ENCODE measurements around the gene ZNF606.
"Not testable (repeated sequence)": the region's sequence is repeated elsewhere in the genome, so short reads cannot be mapped to it uniquely, and the experiment has no call there.

Gene ZNF606

DNA sequence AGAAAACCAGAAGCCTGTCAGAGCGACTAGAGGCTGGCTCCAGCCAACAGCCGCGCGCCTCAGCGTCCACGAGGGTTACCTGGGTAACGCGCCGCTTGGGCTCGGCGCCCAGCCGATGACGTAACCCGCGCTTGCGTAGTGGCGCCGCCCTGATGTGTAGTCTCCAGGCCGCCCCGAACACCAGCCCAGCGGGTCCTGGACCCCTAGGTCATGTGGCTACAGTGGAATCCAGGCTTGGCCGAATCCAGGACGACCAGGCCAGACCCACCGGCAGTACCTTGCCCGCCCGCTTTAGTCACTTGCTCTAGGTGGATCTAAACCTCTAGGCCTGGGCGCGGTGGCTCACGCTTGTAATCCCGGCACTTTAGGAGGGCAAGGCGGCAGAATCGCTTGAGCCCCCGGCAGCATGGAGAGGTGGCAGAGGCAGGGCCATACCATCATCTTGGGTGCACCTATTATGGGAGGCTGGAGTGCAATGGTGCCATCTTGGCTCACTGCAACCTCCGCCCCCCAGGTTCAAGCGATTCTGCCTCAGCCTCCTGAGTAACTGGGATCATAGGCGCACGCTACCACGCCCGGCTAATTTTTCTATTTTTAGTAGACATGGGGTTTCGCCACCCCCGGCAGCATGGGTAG lies 7.2 kb upstream of the ZNF606 start:
- peak; percentile 87 for DNase-seq

GRCh38 chr19:58009301-58009665 lies 6.7 kb upstream of the ZNF606 start:
- DNase-seq, result no peak

DNA sequence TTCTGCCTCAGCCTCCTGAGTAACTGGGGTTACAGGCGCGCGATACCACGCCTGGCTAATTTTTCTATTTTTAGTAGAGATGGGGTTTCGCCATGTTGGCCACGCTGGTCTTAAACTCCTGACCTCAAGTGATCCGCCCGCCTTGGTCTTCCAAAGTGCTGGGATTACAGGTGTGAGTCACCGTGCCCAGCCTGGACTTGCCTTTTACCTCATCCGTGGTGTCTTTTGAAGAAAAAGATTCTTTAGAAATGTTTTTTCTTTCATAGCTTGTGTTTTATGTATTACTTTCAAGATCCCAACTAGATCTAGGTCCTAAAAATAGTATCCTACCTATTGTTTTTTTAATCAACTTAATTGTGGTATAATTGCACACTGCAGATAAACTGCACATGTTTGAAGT lies 6.3 kb upstream of the ZNF606 start:
- DNase-seq, result not testable (repeated sequence)

- DNase-seq, result no peak
These were observed 4.7 kb upstream of the ZNF606 start for GRCh38 chr19:58007285-58007684.

GRCh38 chr19:58003174-58003828 lies 681 bp upstream of the ZNF606 start:
- no peak for DNase-seq

GRCh38 chr19:58001895-58002369 lies 688 bp downstream of the ZNF606 start:
- no peak for DNase-seq

- DNase-seq, result no peak
These were observed 1.9 kb downstream of the ZNF606 start for GRCh38 chr19:58000677-58001076.

- no peak for DNase-seq
These were observed 9.8 kb downstream of the ZNF606 start for GRCh38 chr19:57992841-57993240.

GRCh38 chr19:57978586-57979289 lies 23.9 kb downstream of the ZNF606 start:
- no peak for DNase-seq

GRCh38 chr19:57974434-57974833 lies 28.2 kb downstream of the ZNF606 start, which contains the start of gene C19orf18:
Gene C19orf18 (minus strand): TSS chr19:57974534. CDS start chr19:57974432, 102 bp downstream.
- DNase-seq, result no peak

DNA sequence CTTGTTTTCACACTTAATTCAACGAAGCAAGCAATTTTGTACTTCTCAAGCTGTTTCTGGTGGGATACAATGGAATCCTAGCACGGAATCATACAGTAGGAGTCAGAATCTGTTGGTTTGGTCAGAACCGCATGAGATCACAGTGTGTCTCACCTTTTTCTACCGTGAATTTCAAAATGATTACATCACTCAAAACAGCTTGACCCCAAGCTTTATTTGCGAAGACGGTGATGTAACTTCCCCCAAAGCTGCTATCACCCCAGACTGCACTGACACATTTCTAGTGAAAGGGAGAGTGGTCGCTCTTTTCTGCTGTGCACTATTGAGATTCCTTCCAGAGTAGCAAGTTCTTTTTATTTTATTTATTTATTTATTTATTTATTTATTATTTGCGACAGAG lies 37.9 kb downstream of the ZNF606 start:
- no peak for DNase-seq

- DNase-seq, result no peak
These were observed 40.8 kb downstream of the ZNF606 start for GRCh38 chr19:57961785-57962184.

GRCh38 chr19:57954996-57955395 lies 47.6 kb downstream of the ZNF606 start:
- no peak for DNase-seq

GRCh38 chr19:57949702-57950101 lies 52.9 kb downstream of the ZNF606 start:
- DNase-seq, result no peak

DNA sequence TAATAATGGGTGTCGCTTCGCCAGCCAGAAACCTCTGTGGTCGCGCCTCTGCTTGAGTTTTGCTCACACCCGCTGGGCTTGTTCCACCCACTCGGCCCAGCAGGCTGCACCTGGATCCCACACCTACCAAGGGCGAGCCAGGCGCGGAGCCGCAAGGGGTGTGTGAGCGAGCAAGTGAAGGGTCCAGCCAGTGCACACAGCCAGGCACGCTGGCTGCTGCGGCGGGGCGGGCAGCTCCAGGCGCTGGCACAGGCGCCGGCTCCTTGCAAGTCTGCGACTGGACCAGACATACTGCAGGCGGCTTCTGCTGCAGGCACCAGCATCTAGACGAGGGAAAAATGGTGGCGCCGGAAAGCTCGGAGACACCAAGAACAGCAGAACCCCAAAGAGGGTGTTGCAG lies 53.3 kb downstream of the ZNF606 start:
- DNase-seq, result no peak

DNA sequence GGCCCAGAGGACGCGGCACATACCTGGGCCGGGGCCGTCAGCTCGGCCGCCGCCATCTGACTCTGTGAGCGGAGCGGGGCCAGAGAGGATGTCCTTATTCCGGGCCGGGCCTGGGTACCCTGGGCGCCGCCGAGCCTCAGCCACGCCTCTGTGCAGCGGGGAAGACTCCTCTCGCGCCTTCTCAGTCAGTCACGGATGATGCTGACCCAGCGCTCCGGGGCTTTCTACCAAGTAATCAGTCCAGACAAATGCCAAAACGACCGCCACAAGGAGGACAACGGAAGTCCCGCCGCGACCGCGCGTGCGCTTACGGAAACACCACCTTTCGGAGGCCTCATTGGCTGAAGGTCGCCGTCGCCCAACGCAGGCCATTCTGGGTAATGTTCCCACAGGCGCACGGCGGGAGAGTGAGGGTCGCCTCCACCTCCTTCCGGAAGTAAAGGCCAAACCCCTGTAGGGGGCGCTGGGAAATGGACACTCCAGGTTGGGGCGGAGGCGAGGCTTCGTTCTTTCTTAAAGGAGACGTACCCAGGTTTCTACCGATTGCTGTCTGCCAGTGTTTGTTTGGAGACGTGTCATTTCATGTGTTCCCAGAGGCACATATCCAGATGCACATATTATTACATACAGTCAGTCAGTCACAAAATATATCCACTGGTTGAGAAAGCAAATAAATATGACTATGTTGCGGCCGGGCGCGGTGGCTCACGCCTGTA lies 55.0 kb downstream of the ZNF606 start, which contains the start of gene ZNF256:
TSS of gene ZNF256 (minus strand) at position 288 of the 716 bp plus-strand sequence. CDS start at position 56, 232 bp downstream.
- peak; percentile 74 for DNase-seq

- no peak for DNase-seq
These were observed 55.6 kb downstream of the ZNF606 start for GRCh38 chr19:57947088-57947418.

DNA sequence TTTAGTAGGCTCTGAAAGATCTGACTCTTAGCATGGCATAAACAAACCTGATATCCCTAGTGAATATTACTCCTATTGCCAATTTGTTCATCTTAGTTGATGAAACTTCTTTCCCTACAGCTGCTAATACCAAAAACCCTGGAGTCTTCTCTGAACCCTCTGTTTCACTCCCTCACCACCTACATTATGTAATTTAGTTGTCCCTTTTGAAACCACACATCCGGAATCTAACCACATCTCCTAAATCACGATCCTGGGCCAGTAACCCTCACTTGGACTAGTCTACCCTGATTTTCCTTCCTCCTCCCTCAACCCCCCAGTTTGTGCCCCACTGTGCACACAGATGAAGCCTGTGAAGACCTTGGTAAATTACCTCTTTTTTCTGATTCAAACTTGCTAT lies 56.3 kb downstream of the ZNF606 start:
- DNase-seq, result no peak

DNA sequence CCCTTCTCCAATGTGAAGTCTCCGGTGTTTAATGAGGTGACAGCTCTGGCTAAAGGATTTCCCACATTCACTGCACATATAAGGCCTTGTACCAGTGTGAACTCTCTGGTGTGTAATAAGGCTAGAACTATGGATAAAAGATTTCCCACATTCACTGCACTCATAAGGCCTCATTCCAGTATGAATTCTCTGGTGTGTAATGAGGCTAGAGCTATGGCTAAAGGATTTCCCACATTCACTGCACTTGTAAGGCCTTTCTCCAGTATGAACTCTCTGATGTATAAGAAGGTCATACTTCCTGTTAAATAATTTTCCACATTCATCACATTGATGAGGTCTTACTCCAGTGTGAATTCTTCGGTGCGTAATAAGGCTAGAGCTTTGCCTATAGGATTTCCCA lies 61.0 kb downstream of the ZNF606 start:
- no peak for DNase-seq

DNA sequence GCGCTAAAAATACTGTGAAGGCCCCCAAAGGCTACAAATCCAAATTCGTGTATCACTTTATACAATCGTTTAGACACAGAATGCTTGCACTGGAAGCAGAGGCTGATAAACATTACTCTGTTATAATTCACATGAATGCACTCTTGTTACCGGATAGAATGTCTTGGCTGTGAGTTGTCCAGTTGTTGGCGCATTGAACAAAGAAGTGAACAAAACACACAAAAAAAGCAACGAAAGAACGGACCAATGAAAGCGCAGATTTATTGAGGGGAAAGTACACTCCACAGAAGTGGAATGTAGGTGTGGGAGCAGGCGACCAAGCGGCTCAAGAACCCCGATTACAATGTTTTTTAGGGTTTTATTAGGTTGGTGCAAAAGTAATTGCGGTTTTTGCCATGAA lies 66.9 kb downstream of the ZNF606 start:
- DNase-seq, result no peak

DNA sequence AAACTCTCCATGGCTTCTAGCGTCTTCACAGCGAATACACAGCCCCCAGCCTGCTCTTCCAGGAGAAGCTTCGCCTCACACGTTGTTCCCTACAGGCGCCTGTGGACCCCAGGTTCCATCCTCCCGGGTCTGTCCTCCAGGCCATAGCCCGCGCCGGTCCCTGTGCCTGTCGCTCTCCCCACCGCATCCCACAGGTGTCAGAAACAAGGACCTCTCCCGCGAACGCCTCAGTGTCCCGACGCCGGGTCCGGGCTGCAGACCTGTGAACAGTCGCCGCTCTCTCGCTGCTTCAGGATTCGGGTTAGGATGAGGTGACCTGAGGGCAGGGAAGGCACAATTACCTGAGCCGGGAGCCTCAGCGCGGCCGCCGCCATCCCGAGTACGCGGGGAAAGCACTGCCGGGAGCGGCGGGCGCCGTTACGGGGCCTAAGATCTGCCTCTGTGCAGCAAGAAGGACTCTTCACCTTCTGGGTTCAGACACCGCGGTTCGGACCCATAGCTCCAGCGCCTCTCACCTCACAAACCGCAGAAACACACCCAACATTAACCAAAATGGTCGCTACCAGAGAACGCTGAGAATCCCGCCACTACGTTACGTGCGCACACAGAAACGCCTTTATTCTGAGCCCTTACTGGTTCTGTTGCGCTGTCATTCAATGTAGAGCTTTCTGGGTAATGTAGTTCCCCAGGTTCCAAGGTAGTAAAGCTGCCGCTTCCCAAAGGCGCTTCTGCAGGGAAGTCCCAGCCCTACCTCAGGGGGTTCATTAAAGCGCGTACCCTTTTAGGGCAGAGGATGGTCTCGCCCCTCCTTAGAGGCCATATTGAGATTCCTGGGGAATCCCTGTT lies 67.6 kb downstream of the ZNF606 start, which contains the start of gene ZNF418:
TSS of gene ZNF418 (minus strand) at position 583 of the 846 bp plus-strand sequence. CDS start 1,580 bp downstream, outside the sequence.
- no peak for DNase-seq

- no peak for DNase-seq
These were observed 75.0 kb downstream of the ZNF606 start for GRCh38 chr19:57927587-57927986.

Data from NCI-H2107 (cell line).